Transverse colon (tissue), 4 donors: Measurements from ENCODE around the gene REG1B. TPM values are rescaled to one million over a fixed set of nuclear protein-coding genes. Genes with fewer than 3 reads are reported as not detected.

Experiments
- DNase-seq: peaks from one replicate; pipeline ENCODE4 v3.0.0-alpha.2; 2019
- H3K27ac ChIP-seq, 4 donors: fragments of 200-600 bp; sonication (generic); 2 replicates each; pipeline ENCODE4 v1.5.1; 2016 to 2018; ENCODE audit warnings: inconsistent platforms in 4 of 4
- H3K27me3 ChIP-seq: fragments of 200-600 bp; sonication (generic); 2 replicates; pipeline ENCODE4 v1.5.1; 2017; ENCODE audit warnings: inconsistent platforms
- H3K36me3 ChIP-seq, 4 donors: fragments of 200-600 bp; sonication (generic); 2 replicates each; pipeline ENCODE4 v1.5.1; 2017 to 2019; ENCODE audit warnings: inconsistent platforms in 4 of 4
- H3K4me1 ChIP-seq, 4 donors: fragments of 200-600 bp; sonication (generic); 2 replicates each; pipeline ENCODE4 v1.5.1; 2017 to 2020; ENCODE audit warnings: inconsistent platforms in 4 of 4
- H3K4me3 ChIP-seq, 4 donors: fragments of 200-600 bp; sonication (generic); 1 replicate in 1 of 4; 2 replicates in 3 of 4; pipeline versions ENCODE4 v1.5.1 to v1.6.1; 2017 to 2019; ENCODE audit warnings: inconsistent platforms in 4 of 4
- H3K9me3 ChIP-seq, 2 donors: fragments of 200-600 bp; sonication (generic); 2 replicates each; pipeline ENCODE4 v1.5.1; 2017 to 2019; ENCODE audit warnings: inconsistent platforms in 2 of 2
- CTCF ChIP-seq, 5 experiments: fragments of 200-600 bp in 3 of 5; fragments of 450-650 bp in 2 of 5; sonication (generic) in 3 of 5; IDR thresholded peaks; 1 replicate in 2 of 5; 2 replicates in 3 of 5; pipeline ENCODE4 v1.5.1; 2016 to 2017; ENCODE audit warnings: antibody characterized with exemption in 5 of 5, inconsistent platforms in 3 of 5, mild to moderate bottlenecking in 2 of 5, moderate library complexity in 1 of 5
- EP300 ChIP-seq: sonication (generic); formaldehyde crosslinking; IDR thresholded peaks from one replicate; pipeline ENCODE4 v1.6.1; 2017; ENCODE audit warnings: antibody characterized with exemption, low read depth
- POLR2A ChIP-seq: fragments of 450-650 bp; IDR thresholded peaks from one replicate; pipeline ENCODE4 v1.6.1; 2016; ENCODE audit warnings: antibody characterized with exemption, mild to moderate bottlenecking, moderate library complexity
- POLR2AphosphoS5 ChIP-seq, 3 donors: sonication (generic); formaldehyde crosslinking; IDR thresholded peaks; one replicate each; pipeline ENCODE4 v1.6.1; 2016; ENCODE audit warnings: antibody characterized with exemption in 3 of 3
- WGBS, 2 donors: methylation state at CpG; one replicate each; pipeline ENCODE4 v1.1.5; 2018; ENCODE audit warnings: low coverage in 1 of 2; 5-methylcytosine and 5-hydroxymethylcytosine counted together
- in situ Hi-C, 4 donors: fragments of 200-750 bp; cut with MboI; loops; one replicate each; pipeline versions ENCODE4 v1.15.0 to v1.15.1; 2017; ENCODE audit warnings: low sequenced_read_pairs in 3 of 4, low pct_ligation_motif_present in 1 of 4, low pct_unique_long_range_greater_than_20kb in 1 of 4
- intact Hi-C: fragments of 100-400 bp; cut with DNase I; formaldehyde crosslinking; loops from one replicate; pipeline ENCODE4 v1.15.1; 2023; ENCODE audit warnings: low total_unique reads
- total RNA-seq, 4 donors: library from RNA; depleted of rRNA; stranded (reverse); fragments of >200 nt; gene quantifications; one replicate each; pipeline ENCODE4 v1.1.0, GENCODE V29; 2016

Gene REG1B
- total RNA-seq, 4 donors from 2014 or later: not detected

- H3K27ac ChIP-seq: no peak within 1 kb of the TSS
- H3K9me3 ChIP-seq: no peaks in the 10 kb centered on the region
- H3K4me1 ChIP-seq: no peaks in the 10 kb centered on the region
- intact Hi-C loops (no loop called here), in situ Hi-C loops (no loop called here)
- TF ChIP-seq CTCF (IDR thresholded peaks at IDR 0.05) (no peak), EP300 (no peak), POLR2A (no peak), POLR2AphosphoS5 (IDR thresholded peaks at IDR 0.05) (no peak)
- WGBS, 2 donors: 44 to 56% methylated on average over 4 to 6 of the region's 6 CpGs
- no peak for DNase-seq
- H3K4me3 ChIP-seq: no peak within 1 kb of the TSS
- H3K27me3 ChIP-seq: peaks cover 50% of the 10 kb centered on the region
- no peaks in the 10 kb centered on the region for H3K36me3 ChIP-seq
Measured at GRCh38 chr2:79120194-79120713, 32.5 kb upstream of the REG1B start, which contains the start of gene REG1A. Gene REG1A, plus strand, starts transcription at chr2:79120488. Its CDS starts 374 bp downstream, at chr2:79120862.

DNA sequence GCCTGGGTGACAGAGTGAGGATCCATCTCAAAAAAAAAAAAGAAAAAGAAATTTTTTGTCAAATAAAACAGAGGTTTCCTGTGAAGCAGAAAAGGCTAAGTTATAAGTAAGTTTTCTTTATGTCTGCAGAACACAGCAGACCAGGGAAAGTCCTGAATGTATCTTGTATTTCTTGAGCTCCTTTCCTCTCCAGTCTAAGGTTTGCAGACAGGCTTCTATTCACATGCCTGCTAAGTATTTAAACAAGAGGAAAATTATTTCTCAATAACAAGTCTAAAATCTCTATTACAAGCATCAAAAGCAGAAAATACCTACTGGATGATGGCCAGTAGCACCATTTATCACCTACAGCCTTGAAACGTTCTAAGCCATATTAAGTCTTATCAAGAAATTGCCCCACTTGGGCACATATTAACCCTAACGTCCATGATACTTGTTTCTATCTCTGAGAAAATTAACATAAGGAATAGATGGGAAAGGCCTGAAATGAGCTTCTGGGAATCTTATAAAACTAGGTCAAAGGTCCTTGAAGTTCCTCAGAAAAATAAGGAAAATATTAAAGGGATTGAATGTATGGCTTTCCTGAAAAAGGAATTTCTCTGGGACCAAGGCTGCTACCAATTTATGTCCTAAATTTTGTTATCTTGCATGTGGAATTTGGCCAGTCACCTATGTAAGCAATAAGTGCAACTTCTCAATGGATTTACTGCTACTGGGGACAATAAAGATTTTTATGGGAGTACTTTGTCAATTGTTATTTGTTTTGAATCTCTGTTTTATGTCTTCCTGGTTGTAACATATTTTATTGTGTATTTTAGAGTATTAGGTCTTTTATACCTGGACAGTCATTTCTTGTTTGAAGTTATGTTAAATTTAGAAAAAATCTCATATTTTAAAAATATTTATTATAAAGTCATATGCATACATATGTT is 29.5 kb upstream of the REG1B start:
- no peak for DNase-seq
- H3K4me1 ChIP-seq: no peaks in the 10 kb centered on the region
- whole genome bisulfite sequencing, 2 donors: 29 to 40% methylated on average over 2 of the region's 2 CpGs
- intact Hi-C loops: loop anchor here (2.0 kb wide), 1 partner anchor 20 kb away; no protein-coding TSS in a partner anchor
- in situ Hi-C loops: no loop called here
- H3K9me3 ChIP-seq: no peaks in the 10 kb centered on the region
- no peak overlapping the region for H3K4me3 ChIP-seq
- H3K36me3 ChIP-seq: no peaks in the 10 kb centered on the region
- H3K27me3 ChIP-seq: peaks cover 62% of the 10 kb centered on the region
- H3K27ac ChIP-seq: no peak overlapping the region
- TF ChIP-seq POLR2A: no peak
- TF ChIP-seq POLR2AphosphoS5 (IDR thresholded peaks at IDR 0.05): no peak
- no peak for TF ChIP-seq EP300
- no peak for TF ChIP-seq CTCF (IDR thresholded peaks at IDR 0.05)

DNA sequence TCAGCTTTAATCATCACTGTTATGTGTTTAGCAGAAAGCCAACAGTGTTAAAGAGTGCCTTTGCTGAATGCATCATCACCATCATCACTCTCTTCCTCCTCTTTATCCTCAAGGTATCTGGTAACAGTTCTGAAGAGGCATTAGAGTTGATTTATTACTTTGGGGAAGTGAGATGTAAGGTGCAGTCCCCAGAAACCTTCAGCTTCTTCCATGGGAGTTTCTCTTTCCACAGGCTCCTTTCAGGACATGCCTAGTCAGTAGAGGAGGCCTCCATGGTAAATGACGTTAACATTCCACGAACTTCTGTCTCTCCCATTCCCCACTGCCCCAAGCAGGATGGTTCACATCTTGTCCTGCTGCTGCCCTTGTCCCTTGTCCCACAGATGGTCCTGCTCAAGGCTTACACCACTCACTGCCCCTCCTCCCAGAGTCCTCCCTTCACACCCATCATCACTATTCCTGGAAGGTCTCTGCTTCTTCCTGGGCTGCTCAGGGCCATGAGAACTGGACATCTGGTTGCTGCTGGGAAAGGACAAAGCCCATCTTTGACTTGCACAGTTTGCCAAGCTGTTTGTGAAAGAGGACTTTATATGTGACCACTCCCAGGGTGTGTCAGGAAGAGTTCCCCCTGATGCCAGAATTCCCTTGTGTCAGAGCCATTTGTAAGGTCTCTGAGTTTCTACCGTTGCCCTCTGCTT is 27.2 kb upstream of the REG1B start:
- 45% methylated on average over 3 of the region's 3 CpGs; no CpG with 5 or more reads in 1 of the 2 donors for WGBS, 2 donors
- no peaks in the 10 kb centered on the region for H3K4me1 ChIP-seq
- H3K27me3 ChIP-seq: peaks cover 52% of the 10 kb centered on the region
- H3K4me3 ChIP-seq: no peak overlapping the region
- H3K9me3 ChIP-seq: no peaks in the 10 kb centered on the region
- H3K27ac ChIP-seq: no peak overlapping the region
- no peak for DNase-seq
- intact Hi-C loops (no loop called here), in situ Hi-C loops (no loop called here)
- H3K36me3 ChIP-seq: no peaks in the 10 kb centered on the region
- TF ChIP-seq EP300: no peak
- TF ChIP-seq POLR2AphosphoS5 (IDR thresholded peaks at IDR 0.05): no peak
- TF ChIP-seq POLR2A: no peak
- no peak for TF ChIP-seq CTCF (IDR thresholded peaks at IDR 0.05)

DNA sequence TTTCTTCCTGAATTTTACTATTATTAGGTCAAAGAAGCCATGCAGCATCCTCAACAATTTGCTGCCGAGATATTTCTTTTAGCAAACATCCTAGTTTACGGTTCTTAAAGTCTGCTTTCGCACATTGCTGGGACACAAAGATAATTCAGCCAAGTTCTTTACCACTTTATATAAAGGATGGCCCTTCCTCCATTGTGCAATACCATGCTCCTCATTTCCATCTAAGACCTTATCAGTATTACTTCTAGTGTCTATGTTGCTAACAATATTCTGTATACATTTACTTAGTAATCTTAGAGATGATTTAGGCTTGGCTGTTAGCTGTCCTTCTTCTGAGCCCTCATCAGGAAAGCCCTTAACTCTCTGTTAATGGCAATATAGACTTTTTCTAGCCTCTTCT is 24.5 kb upstream of the REG1B start:
- H3K4me1 ChIP-seq: no peaks in the 10 kb centered on the region
- no peak for DNase-seq
- WGBS, 2 donors: 96% methylated on average over 3 of the region's 3 CpGs
- no peak overlapping the region for H3K4me3 ChIP-seq
- H3K9me3 ChIP-seq: no peaks in the 10 kb centered on the region
- H3K27me3 ChIP-seq: peaks cover 52% of the 10 kb centered on the region
- H3K36me3 ChIP-seq: no peaks in the 10 kb centered on the region
- in situ Hi-C loops (no loop called here), intact Hi-C loops (no loop called here)
- TF ChIP-seq EP300 (no peak), POLR2AphosphoS5 (IDR thresholded peaks at IDR 0.05) (no peak), CTCF (IDR thresholded peaks at IDR 0.05) (no peak), POLR2A (no peak)
- H3K27ac ChIP-seq: no peak overlapping the region
